ENCODE measurements around the gene SPATA12.

DNA sequence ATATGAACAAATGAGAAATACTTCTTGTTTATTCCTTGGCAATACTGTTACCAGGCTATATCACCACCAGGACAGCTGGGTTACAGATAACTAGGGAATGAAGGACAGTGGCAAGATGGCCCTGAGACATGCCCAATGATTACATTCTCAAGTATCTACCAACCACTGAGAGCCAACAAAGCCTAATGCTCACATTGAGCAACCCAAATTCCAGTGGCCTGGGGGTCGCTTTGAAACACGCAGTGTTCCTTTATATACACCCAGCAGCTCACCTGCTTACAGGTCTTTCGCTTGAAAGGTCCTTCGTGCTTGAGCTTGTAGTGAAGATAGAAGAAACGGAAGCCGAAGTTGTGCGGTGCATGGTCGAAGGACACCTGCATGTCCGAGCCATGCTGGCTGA lies 45.1 kb downstream of the SPATA12 start:
- TF ChIP-seq EP300 (IDR thresholded peaks at IDR 0.05) = no peak
- TF ChIP-seq, protein P1, sequence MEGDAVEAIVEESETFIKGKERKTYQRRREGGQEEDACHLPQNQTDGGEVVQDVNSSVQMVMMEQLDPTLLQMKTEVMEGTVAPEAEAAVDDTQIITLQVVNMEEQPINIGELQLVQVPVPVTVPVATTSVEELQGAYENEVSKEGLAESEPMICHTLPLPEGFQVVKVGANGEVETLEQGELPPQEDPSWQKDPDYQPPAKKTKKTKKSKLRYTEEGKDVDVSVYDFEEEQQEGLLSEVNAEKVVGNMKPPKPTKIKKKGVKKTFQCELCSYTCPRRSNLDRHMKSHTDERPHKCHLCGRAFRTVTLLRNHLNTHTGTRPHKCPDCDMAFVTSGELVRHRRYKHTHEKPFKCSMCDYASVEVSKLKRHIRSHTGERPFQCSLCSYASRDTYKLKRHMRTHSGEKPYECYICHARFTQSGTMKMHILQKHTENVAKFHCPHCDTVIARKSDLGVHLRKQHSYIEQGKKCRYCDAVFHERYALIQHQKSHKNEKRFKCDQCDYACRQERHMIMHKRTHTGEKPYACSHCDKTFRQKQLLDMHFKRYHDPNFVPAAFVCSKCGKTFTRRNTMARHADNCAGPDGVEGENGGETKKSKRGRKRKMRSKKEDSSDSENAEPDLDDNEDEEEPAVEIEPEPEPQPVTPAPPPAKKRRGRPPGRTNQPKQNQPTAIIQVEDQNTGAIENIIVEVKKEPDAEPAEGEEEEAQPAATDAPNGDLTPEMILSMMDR (IDR thresholded peaks at IDR 0.05) = no peak

Data from sigmoid colon (tissue), 4 donors.